SK-N-MC (cell line): Measurements from ENCODE around the gene CLMP.
"Not testable (repeated sequence)": the region's sequence is repeated elsewhere in the genome, so short reads cannot be mapped to it uniquely, and the experiment has no call there.

ENCODE experiments used
- EZH2 ChIP-seq: fragments of 200-600 bp; sonication (generic); IDR thresholded peaks from one replicate; pipeline ENCODE4 v1.6.1; 2017; ENCODE audit warnings: antibody characterized with exemption
- POLR2AphosphoS5 ChIP-seq: IDR thresholded peaks from 2 replicates; pipeline ENCODE4 v1.6.1; 2012; ENCODE audit warnings: mild to moderate bottlenecking, low read depth, low read length, borderline replicate concordance

- TF ChIP-seq EZH2, POLR2AphosphoS5: not testable (repeated sequence)
Measured at GRCh38 chr11:123087657-123088056, 107.4 kb downstream of the CLMP start.
